Stimulated activated effector memory CD8-positive, alpha-beta T cell treated with anti-CD3 and anti-CD28 coated beads, Interleukin-12 subunit alpha, Interleukin-12 subunit beta, amount 100 ng/mL, for 72 hours (primary cell): ENCODE results near the gene DNAJA2.
"Not testable (repeated sequence)": the region's sequence is repeated elsewhere in the genome, so short reads cannot be mapped to it uniquely, and the experiment has no call there.

Experiments used
- ATAC-seq: fragments of 150-1000 bp; cut with Tn5 transposase; 2 replicates; pipeline ENCODE4 v1.10.0; 2021
- DNase-seq, 2 donors: peaks; one replicate each; pipeline ENCODE4 v3.0.0; 2021 to 2022; ENCODE audit warnings: low spot score in 2 of 2
- H3K27ac Mint-ChIP-seq: one replicate; pipeline ENCODE4 v1.8.0; 2022; ENCODE audit warnings: mild to moderate bottlenecking, mixed read lengths
- H3K36me3 Mint-ChIP-seq: one replicate; pipeline ENCODE4 v1.8.0; 2022; ENCODE audit warnings: mild to moderate bottlenecking, mixed read lengths
- H3K4me1 Mint-ChIP-seq: one replicate; pipeline ENCODE4 v1.8.0; 2022; ENCODE audit warnings: mixed read lengths
- H3K4me3 Mint-ChIP-seq: one replicate; pipeline ENCODE4 v1.8.0; 2022; ENCODE audit warnings: mild to moderate bottlenecking, mixed read lengths
- H3K9me3 Mint-ChIP-seq: one replicate; pipeline ENCODE4 v1.8.0; 2022; ENCODE audit warnings: mixed read lengths

The DNAJA2 gene

GRCh38 chr16:46973207-46973995 lies at the start of gene DNAJA2:
DNAJA2 (minus strand) TSS chr16:46973674; CDS start chr16:46973572, 102 bp downstream.
- DNase-seq (peak; percentile 88 to 96), ATAC-seq (peak; percentile 96)
- H3K36me3 Mint-ChIP-seq: peaks cover 46% of the 10 kb centered on the region
- H3K4me1 Mint-ChIP-seq: peaks cover 53% of the 10 kb centered on the region
- H3K4me3 Mint-ChIP-seq: peak within 1 kb of the TSS; percentile 91
- H3K9me3 Mint-ChIP-seq: no peaks in the 10 kb centered on the region
- H3K27ac Mint-ChIP-seq: peak within 1 kb of the TSS; percentile 97

- DNase-seq (no peak), ATAC-seq (no peak)
- H3K27ac Mint-ChIP-seq: no peak overlapping the region
- no peaks in the 10 kb centered on the region for H3K36me3 Mint-ChIP-seq
- no peaks in the 10 kb centered on the region for H3K9me3 Mint-ChIP-seq
- peaks cover 27% of the 10 kb centered on the region for H3K4me1 Mint-ChIP-seq
- H3K4me3 Mint-ChIP-seq: no peak overlapping the region
Observed at GRCh38 chr16:47019568-47019967, 46.1 kb upstream of the DNAJA2 start.

DNA sequence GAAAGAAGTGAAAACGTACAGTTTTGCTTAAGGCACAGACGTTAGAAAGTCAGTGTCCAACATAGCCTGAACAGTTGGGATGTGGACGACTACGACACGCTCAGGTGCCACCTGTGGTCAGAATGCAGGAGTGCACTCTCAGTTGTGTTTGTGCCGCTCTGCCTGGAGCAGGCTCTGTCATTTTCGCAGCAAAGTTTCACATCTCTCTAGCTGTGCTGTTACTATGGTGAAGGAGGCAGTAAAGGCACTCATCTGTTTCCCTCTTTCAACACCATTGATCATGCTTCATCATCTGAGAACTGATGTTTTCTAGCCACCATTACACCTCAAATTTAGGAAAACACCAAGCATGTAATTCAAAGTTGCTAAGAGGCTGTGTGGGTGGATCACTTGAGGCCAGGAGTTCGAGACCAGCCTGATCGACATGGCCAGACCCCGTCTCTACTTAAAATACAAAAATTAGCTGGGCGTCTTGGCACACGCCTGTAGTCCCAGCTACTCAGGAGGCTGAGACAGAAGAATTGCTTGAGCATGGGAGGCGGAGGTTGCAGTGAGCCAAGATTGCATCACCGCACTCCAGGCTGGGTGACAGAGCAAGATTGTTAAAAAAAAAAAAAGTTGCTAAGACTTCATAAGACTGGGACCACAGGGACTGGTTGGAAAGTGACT lies 44.9 kb upstream of the DNAJA2 start:
- no peaks in the 10 kb centered on the region for H3K36me3 Mint-ChIP-seq
- peak; percentile 94 for ATAC-seq
- no peak overlapping the region for H3K27ac Mint-ChIP-seq
- no peak overlapping the region for H3K4me3 Mint-ChIP-seq
- H3K9me3 Mint-ChIP-seq: no peaks in the 10 kb centered on the region
- H3K4me1 Mint-ChIP-seq: peaks cover 27% of the 10 kb centered on the region
- peak; percentile 10 to 63 for DNase-seq

DNA sequence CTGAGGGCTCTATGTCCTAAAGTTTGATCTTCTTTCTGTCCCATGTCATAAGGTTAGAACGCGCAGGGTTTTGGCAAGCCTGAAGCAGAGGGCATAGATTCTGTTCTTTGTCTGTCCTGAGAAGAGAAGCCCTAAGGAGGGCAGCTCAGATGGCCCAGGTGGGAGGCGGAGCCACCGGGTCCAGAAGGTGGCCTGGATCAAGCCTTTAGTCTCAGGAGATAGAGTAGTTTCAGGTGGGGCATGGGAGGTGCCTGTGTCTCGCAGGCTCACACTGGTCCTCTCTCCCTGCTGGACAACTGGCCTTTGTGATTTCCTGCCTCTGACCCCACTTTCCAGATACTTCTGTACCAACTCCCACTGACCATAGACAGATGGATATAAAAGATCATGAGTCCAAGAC lies 44.2 kb upstream of the DNAJA2 start:
- H3K9me3 Mint-ChIP-seq: no peaks in the 10 kb centered on the region
- peaks cover 27% of the 10 kb centered on the region for H3K4me1 Mint-ChIP-seq

GRCh38 chr16:47016700-47017133 lies 43.2 kb upstream of the DNAJA2 start:
- ATAC-seq: peak; percentile 92

More for the DNA sequence above, 44.2 kb upstream of the DNAJA2 start:
- ATAC-seq: no peak
- no peak for DNase-seq
- H3K36me3 Mint-ChIP-seq: no peaks in the 10 kb centered on the region
- H3K27ac Mint-ChIP-seq: no peak overlapping the region
- H3K4me3 Mint-ChIP-seq: no peak overlapping the region

GRCh38 chr16:47013910-47014309 lies 40.4 kb upstream of the DNAJA2 start:
- no peak for ATAC-seq
- Mint-ChIP-seq H3K36me3 (no peaks in the 10 kb centered on the region), H3K27ac (no peak overlapping the region), H3K4me1 (peaks cover 27% of the 10 kb centered on the region), H3K9me3 (no peaks in the 10 kb centered on the region), H3K4me3 (no peak overlapping the region)
- DNase-seq: no peak

More at GRCh38 chr16:47016700-47017133, 43.2 kb upstream of the DNAJA2 start:
- Mint-ChIP-seq H3K4me3 (peak overlapping the region; percentile 29), H3K4me1 (peaks cover 27% of the 10 kb centered on the region), H3K27ac (no peak overlapping the region), H3K9me3 (no peaks in the 10 kb centered on the region), H3K36me3 (no peaks in the 10 kb centered on the region)
- DNase-seq: peak; percentile 8 to 60

- no peak for ATAC-seq
- no peak overlapping the region for H3K4me3 Mint-ChIP-seq
- no peaks in the 10 kb centered on the region for H3K9me3 Mint-ChIP-seq
- H3K4me1 Mint-ChIP-seq: peaks cover 21% of the 10 kb centered on the region
- no peak overlapping the region for H3K27ac Mint-ChIP-seq
- no peaks in the 10 kb centered on the region for H3K36me3 Mint-ChIP-seq
- DNase-seq: no peak
Observed at GRCh38 chr16:47013172-47013571, 39.7 kb upstream of the DNAJA2 start.

DNA sequence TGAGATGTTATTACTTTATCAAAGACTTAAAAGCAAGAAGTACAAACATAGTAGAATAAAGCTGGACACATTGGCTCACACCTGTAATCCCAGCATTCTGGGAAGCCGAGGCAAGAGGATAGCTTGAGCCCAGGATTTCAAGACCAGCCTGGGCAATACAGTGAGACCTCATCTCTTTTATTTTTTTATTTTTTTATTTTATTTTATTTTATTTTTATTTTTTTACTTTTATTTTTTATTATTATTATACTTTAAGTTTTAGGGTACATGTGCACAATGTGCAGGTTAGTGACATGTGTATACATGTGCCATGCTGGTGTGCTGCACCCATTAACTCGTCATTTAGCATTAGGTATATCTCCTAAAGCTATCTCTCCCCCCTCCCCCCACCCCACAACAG lies 37.3 kb upstream of the DNAJA2 start:
- H3K27ac Mint-ChIP-seq, H3K4me1 Mint-ChIP-seq, ATAC-seq, DNase-seq, H3K4me3 Mint-ChIP-seq, H3K9me3 Mint-ChIP-seq, H3K36me3 Mint-ChIP-seq: not testable (repeated sequence)

GRCh38 chr16:47008612-47009011 lies 35.1 kb upstream of the DNAJA2 start:
- H3K9me3 Mint-ChIP-seq: no peaks in the 10 kb centered on the region
- H3K36me3 Mint-ChIP-seq: no peaks in the 10 kb centered on the region
- no peak overlapping the region for H3K4me3 Mint-ChIP-seq
- H3K27ac Mint-ChIP-seq: no peak overlapping the region
- ATAC-seq: no peak
- no peak for DNase-seq
- H3K4me1 Mint-ChIP-seq: no peaks in the 10 kb centered on the region

DNA sequence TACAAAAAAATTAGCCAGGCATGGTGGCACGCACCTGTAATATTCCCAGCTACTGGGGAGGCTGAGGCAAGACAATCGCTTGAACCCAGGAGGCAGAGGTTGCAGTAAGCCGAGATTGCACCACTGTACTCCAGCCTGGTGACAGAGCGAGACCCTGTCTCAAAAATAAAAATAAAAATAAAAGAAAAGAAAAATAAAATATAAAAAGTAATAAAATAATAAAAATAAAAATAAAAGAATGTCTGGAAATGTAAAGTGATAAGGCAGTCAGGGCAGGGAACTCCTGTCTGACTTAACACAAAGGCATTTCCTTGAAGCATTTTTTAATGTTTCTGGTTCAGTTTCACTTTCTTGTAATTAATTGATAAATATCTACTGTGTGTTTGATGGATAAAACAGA lies 34.7 kb upstream of the DNAJA2 start:
- H3K4me1 Mint-ChIP-seq: no peaks in the 10 kb centered on the region
- no peak overlapping the region for H3K4me3 Mint-ChIP-seq
- ATAC-seq: no peak
- H3K36me3 Mint-ChIP-seq: no peaks in the 10 kb centered on the region
- no peak for DNase-seq
- no peak overlapping the region for H3K27ac Mint-ChIP-seq
- H3K9me3 Mint-ChIP-seq: no peaks in the 10 kb centered on the region

DNA sequence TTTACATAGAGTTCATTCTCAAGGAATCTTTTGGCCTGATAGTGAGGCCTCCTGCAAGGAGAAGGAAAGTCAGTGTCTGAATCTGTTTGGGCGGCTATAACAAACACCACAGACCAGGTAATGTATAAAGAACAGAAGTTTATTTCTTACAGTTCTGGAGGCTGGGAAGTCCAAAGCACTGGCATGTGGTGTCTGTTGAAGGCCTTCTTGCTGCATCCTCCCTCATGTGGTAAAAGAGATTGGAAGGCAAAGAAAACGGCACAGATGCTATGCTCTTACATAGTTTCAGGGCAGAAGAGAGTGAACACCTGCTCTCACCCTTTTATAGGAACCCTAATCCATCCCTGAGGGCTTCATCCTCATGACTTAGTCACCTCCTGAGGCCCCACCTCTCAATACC lies 31.2 kb upstream of the DNAJA2 start:
- no peak overlapping the region for H3K27ac Mint-ChIP-seq
- no peaks in the 10 kb centered on the region for H3K36me3 Mint-ChIP-seq

DNA sequence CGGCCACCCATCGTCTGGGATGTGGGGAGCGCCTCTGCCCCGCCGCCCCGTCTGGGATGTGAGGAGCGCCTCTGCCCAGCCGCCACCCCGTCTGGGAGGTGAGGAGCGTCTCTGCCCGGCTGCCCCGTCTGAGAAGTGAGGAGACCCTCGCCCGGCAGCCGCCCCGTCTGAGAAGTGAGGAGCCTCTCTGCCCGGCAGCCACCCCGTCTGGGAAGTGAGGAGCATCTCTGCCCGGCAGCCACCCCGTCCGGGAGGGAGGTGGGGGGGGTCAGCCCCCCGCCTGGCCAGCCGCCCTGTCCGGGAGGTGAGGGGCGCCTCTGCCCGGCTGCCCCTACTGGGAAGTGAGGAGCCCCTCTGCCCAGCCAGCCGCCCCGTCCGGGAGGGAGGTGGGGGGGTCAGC lies 26.6 kb upstream of the DNAJA2 start:
- not testable (repeated sequence) for H3K4me1 Mint-ChIP-seq, H3K4me3 Mint-ChIP-seq, ATAC-seq, H3K9me3 Mint-ChIP-seq, DNase-seq, H3K27ac Mint-ChIP-seq, H3K36me3 Mint-ChIP-seq

More for the DNA sequence above, 31.2 kb upstream of the DNAJA2 start:
- DNase-seq (no peak), ATAC-seq (no peak)
- no peaks in the 10 kb centered on the region for H3K4me1 Mint-ChIP-seq
- no peak overlapping the region for H3K4me3 Mint-ChIP-seq
- no peaks in the 10 kb centered on the region for H3K9me3 Mint-ChIP-seq

- ATAC-seq: no peak
- no peaks in the 10 kb centered on the region for H3K4me1 Mint-ChIP-seq
Observed at GRCh38 chr16:46997844-46998243, 24.4 kb upstream of the DNAJA2 start.

GRCh38 chr16:46996952-46997458 lies 23.5 kb upstream of the DNAJA2 start:
- Mint-ChIP-seq H3K9me3 (no peaks in the 10 kb centered on the region), H3K36me3 (no peaks in the 10 kb centered on the region), H3K27ac (no peak overlapping the region), H3K4me3 (no peak overlapping the region), H3K4me1 (no peaks in the 10 kb centered on the region)
- DNase-seq (no peak), ATAC-seq (no peak)

More at GRCh38 chr16:46997844-46998243, 24.4 kb upstream of the DNAJA2 start:
- H3K36me3 Mint-ChIP-seq: no peaks in the 10 kb centered on the region
- no peaks in the 10 kb centered on the region for H3K9me3 Mint-ChIP-seq
- H3K4me3 Mint-ChIP-seq: no peak overlapping the region
- H3K27ac Mint-ChIP-seq: no peak overlapping the region
- DNase-seq: no peak

DNA sequence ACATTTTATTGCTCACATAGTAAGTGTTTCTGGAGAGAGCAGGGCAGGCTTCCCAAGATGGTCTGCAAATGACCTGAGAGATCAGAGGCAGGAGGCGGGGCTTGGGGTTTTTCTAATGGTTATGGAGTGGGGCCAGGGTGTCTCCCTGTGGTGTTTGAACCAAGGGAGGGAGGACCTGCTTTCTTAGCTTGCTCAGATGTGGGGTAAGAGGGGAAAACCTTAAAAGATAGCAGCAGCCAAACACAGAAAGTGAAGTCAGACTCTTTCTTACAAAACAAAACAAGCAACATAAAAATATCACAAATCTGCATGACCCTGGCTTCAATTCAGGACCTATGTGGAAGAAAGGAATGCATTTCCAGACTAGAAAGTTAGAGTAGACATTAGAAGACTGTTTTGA lies 22.9 kb upstream of the DNAJA2 start:
- Mint-ChIP-seq H3K36me3 (no peaks in the 10 kb centered on the region), H3K27ac (no peak overlapping the region), H3K4me1 (no peaks in the 10 kb centered on the region), H3K4me3 (no peak overlapping the region), H3K9me3 (no peaks in the 10 kb centered on the region)
- peak; percentile 39 for ATAC-seq
- no peak for DNase-seq
